ENCODE measurements around the gene KCNJ14. TPM values are rescaled to one million over a fixed set of nuclear protein-coding genes. Genes with fewer than 3 reads are reported as not detected.
A peak's percentile ranks its signal among the peaks of the same experiment; 100 is the strongest.

Gene KCNJ14
- total and polyA plus RNA-seq, 2 of the 4 experiments (the other 2 are of a cell fraction), result 0.18 to 0.39 TPM

- Histone ChIP-seq H2AK9ac (replicated peaks; ENCODE audit: low read depth, low read length, poor library complexity) (no peak overlapping the region), H4K91ac (ENCODE audit: insufficient read depth, low read depth, low read length) (no peak overlapping the region), H3K27me3 (ENCODE audit: control insufficient read depth, insufficient read depth, low read length) (no peaks in the 10 kb centered on the region), H3K9ac (ENCODE audit: low read depth, low read length) (no peak overlapping the region), H2BK15ac (ENCODE audit: low read depth, low read length) (no peak overlapping the region), H3K4ac (ENCODE audit: low read depth, low read length) (no peak overlapping the region), H4K5ac (ENCODE audit: low read depth, low read length) (no peak overlapping the region), H2BK120ac (ENCODE audit: low read depth, low read length) (no peak overlapping the region), H3K27ac (ENCODE audit: insufficient read depth, low read length) (no peak overlapping the region), H3K9me3 (ENCODE audit: control insufficient read depth, insufficient read depth, low read length) (no peaks in the 10 kb centered on the region), H3K4me2 (ENCODE audit: low read depth, low read length) (no peak overlapping the region), H2AK5ac (ENCODE audit: low read depth, low read length) (no peak overlapping the region), H3K36me3 (ENCODE audit: control insufficient read depth, insufficient read depth, low read length) (peaks cover 58% of the 10 kb centered on the region), H3K18ac (ENCODE audit: low read depth, low read length) (no peak overlapping the region), H3K9me1 (ENCODE audit: insufficient read depth, low read length) (no peaks in the 10 kb centered on the region), H2BK20ac (ENCODE audit: low read depth, low read length) (no peak overlapping the region), H2BK5ac (ENCODE audit: low read depth, low read length, poor library complexity, severe bottlenecking) (no peak overlapping the region), H4K20me1 (ENCODE audit: insufficient read depth, low read length) (peaks cover 8% of the 10 kb centered on the region), H4K8ac (ENCODE audit: low read depth in 2 of 2, low read length in 2 of 2) (no peak overlapping the region), H3K4me3 (ENCODE audit: insufficient read depth, low read depth, low read length) (no peak overlapping the region), H2AFZ (replicated peaks; ENCODE audit: low read length, poor library complexity) (peak overlapping the region; percentile 49), H3K4me1 (ENCODE audit: control insufficient read depth, insufficient read depth, low read length) (no peaks in the 10 kb centered on the region), H3K56ac (ENCODE audit: extremely low read depth, insufficient read depth, low read length) (no peak overlapping the region), H3K14ac (replicated peaks; ENCODE audit: low read depth, low read length) (no peak overlapping the region), H3K23ac (ENCODE audit: low read depth, low read length) (no peak overlapping the region), H3K79me1 (ENCODE audit: low read depth in 1 of 2, low read length in 2 of 2) (peaks cover 7 to 32% of the 10 kb centered on the region in 2 experiments; a peak in 3 of 4 replicates)
- ChIA-PET POLR2A (ENCODE audit: unreplicated experiment) (no interaction called here), CTCF (no interaction called here)
- in situ Hi-C loops (cut with MboI; ENCODE audit: low sequenced_read_pairs) (no loop called here), dilution Hi-C loops (cut with HindIII; ENCODE audit: low sequenced_read_pairs, unreplicated experiment) (no loop called here), intact Hi-C loops (cut with micrococcal nuclease) (no loop called here)
- BruUV-seq (replicated peaks), result no TSS peak
- TF ChIP-seq RCOR1 (IDR thresholded peaks at IDR 0.05; ENCODE audit: insufficient replicate concordance, low read length) (no peak), POLR2A (IDR thresholded peaks at IDR 0.05; ENCODE audit: low read depth, low read length) (no peak), SMC3 (IDR thresholded peaks at IDR 0.05; ENCODE audit: low read depth, low read length) (no peak), CEBPB (IDR thresholded peaks at IDR 0.05; ENCODE audit: low read depth, low read length) (no peak), NFE2L2 (IDR thresholded peaks at IDR 0.05; ENCODE audit: low read depth, low read length) (no peak), MAZ (IDR thresholded peaks at IDR 0.05; ENCODE audit: borderline replicate concordance, low read depth, low read length) (no peak), CHD1 (IDR thresholded peaks at IDR 0.05; ENCODE audit: low read depth, low read length) (no peak), MAFK (IDR thresholded peaks at IDR 0.05; ENCODE audit: low read depth, low read length) (no peak), RAD21 (IDR thresholded peaks at IDR 0.05; ENCODE audit: low read length) (no peak)
- DNase-seq (no peak), ATAC-seq (ENCODE audit: low read depth) (no peak)
- 95% methylated on average over 25 of the region's 33 CpGs; no CpG with 5 or more reads in 1 of the 2 experiments for WGBS, 2 experiments (ENCODE audit: extremely low coverage in 2 of 2, insufficient read length in 1 of 2)
These were observed 2.8 kb upstream of the KCNJ14 start for GRCh38 chr19:48452289-48453190.

Data from IMR-90 (cell line).